ENCODE results near the gene ZNF74. TPM values are rescaled to one million over a fixed set of nuclear protein-coding genes. Genes with fewer than 3 reads are reported as not detected.

Gene ZNF74
- total and polyA plus RNA-seq, 10 of the 15 experiments (the other 5 are each of a cell fraction or from before 2014, with no cell fraction given) = 0.37 to 9.3 (median 5.1) TPM

GRCh38 chr22:20402960-20403778 is 9.2 kb downstream of the ZNF74 start:
- RAD21 ChIA-PET (ENCODE audit: unreplicated experiment) = no interaction called here
- DNase-seq (ENCODE audit: low read depth, low spot score) = no peak
- TF ChIP-seq EGR1 (IDR thresholded peaks at IDR 0.05; ENCODE audit: borderline replicate concordance in 1 of 2, low read depth in 2 of 2, low read length in 2 of 2) (no peak), SP1 (IDR thresholded peaks at IDR 0.05; ENCODE audit: low read depth, low read length) (no peak), NFYB (IDR thresholded peaks at IDR 0.05; ENCODE audit: insufficient read depth, low read depth, low read length) (no peak), EED (IDR thresholded peaks at IDR 0.05; ENCODE audit: low read depth) (no peak), FOXM1 (IDR thresholded peaks at IDR 0.05; ENCODE audit: low read depth, low read length) (no peak), RAD51 (IDR thresholded peaks at IDR 0.05) (no peak), ZNF622 (IDR thresholded peaks at IDR 0.05) (no peak), SIN3A (IDR thresholded peaks at IDR 0.05; ENCODE audit: low read depth, low read length) (no peak), NBN (IDR thresholded peaks at IDR 0.05) (no peak), SMC3 (IDR thresholded peaks at IDR 0.05; ENCODE audit: borderline replicate concordance, low read length) (no peak), FOXK2 (IDR thresholded peaks at IDR 0.05) (no peak), PBX3 (IDR thresholded peaks at IDR 0.05; ENCODE audit: insufficient replicate concordance, low read depth, low read length) (no peak), YY1 (IDR thresholded peaks at IDR 0.05; ENCODE audit: low read depth, low read length) (no peak), RCOR1 (conservative IDR thresholded peaks at IDR 0.05; ENCODE audit: low read depth, low read length) (no peak)
- TF ChIP-seq, protein P1, sequence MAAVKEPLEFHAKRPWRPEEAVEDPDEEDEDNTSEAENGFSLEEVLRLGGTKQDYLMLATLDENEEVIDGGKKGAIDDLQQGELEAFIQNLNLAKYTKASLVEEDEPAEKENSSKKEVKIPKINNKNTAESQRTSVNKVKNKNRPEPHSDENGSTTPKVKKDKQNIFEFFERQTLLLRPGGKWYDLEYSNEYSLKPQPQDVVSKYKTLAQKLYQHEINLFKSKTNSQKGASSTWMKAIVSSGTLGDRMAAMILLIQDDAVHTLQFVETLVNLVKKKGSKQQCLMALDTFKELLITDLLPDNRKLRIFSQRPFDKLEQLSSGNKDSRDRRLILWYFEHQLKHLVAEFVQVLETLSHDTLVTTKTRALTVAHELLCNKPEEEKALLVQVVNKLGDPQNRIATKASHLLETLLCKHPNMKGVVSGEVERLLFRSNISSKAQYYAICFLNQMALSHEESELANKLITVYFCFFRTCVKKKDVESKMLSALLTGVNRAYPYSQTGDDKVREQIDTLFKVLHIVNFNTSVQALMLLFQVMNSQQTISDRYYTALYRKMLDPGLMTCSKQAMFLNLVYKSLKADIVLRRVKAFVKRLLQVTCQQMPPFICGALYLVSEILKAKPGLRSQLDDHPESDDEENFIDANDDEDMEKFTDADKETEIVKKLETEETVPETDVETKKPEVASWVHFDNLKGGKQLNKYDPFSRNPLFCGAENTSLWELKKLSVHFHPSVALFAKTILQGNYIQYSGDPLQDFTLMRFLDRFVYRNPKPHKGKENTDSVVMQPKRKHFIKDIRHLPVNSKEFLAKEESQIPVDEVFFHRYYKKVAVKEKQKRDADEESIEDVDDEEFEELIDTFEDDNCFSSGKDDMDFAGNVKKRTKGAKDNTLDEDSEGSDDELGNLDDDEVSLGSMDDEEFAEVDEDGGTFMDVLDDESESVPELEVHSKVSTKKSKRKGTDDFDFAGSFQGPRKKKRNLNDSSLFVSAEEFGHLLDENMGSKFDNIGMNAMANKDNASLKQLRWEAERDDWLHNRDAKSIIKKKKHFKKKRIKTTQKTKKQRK (IDR thresholded peaks at IDR 0.05; ENCODE audit: low read depth, low read length) = no peak
- Histone ChIP-seq H4K20me1 (ENCODE audit: control insufficient read depth, insufficient read depth) (no peaks in the 10 kb centered on the region), H2AFZ (ENCODE audit: control insufficient read depth, low read depth, low read length) (no peak overlapping the region), H3K4me1 (ENCODE audit: control insufficient read depth, insufficient read depth, low read length) (no peaks in the 10 kb centered on the region), H3K27ac (ENCODE audit: control insufficient read depth, insufficient read depth) (no peak overlapping the region), H3K9ac (ENCODE audit: control insufficient read depth, insufficient read depth, low read length) (no peak overlapping the region), H3K9me3 (replicated peaks; ENCODE audit: control insufficient read depth, insufficient read depth, low read length) (no peaks in the 10 kb centered on the region), H3K36me3 (ENCODE audit: control insufficient read depth in 2 of 2, insufficient read depth in 2 of 2, low read length in 1 of 2) (peaks cover 0 to 6% of the 10 kb centered on the region in 2 experiments; a peak in 3 of 4 replicates), H3K4me3 (no peak overlapping the region), H3K4me2 (ENCODE audit: control insufficient read depth, insufficient read depth) (no peak overlapping the region), H3K79me2 (ENCODE audit: control insufficient read depth, insufficient read depth, low read length) (no peaks in the 10 kb centered on the region), H3K27me3 (replicated peaks in 1 of 2; ENCODE audit: control insufficient read depth in 2 of 2, insufficient read depth in 2 of 2, low read length in 1 of 2) (no peaks in the 10 kb centered on the region; a peak in 1 of 4 replicates)
- SMC1A ChIA-PET (ENCODE audit: uncharacterized antibody, unreplicated experiment) = no interaction called here
- POLR2A ChIA-PET = interaction anchor here (1.1 kb wide), 1 partner anchor 84 kb away, joined by 3 read pairs; the partner anchor contains the start of gene DGCR6L
- no peak for ATAC-seq
- 72% methylated on average over 9 of the region's 9 CpGs for WGBS (ENCODE audit: insufficient coverage, insufficient replicate concordance, low lambda C conversion rate, missing lambda C conversion rate)
- intact Hi-C loops (cut with micrococcal nuclease; ENCODE audit: unreplicated experiment) (no loop called here), in situ Hi-C loops (cut with MboI) (no loop called here)
- CTCF ChIA-PET = interaction anchor here (1.7 kb wide), 1 partner anchor 18 kb away, joined by 3 read pairs; no protein-coding TSS in a partner anchor
- no TSS peak for BruUV-seq (replicated peaks)
- FAIRE-seq = no peak
